Endothelial cell (in vitro differentiated cells): Measurements from ENCODE around the gene KCNN3. TPM values are rescaled to one million over a fixed set of nuclear protein-coding genes. Genes with fewer than 3 reads are reported as not detected.
A peak's percentile ranks its signal among the peaks of the same experiment; 100 is the strongest.

Source experiments
- DNase-seq: peaks from one replicate; pipeline ENCODE4 v3.0.0; 2021; ENCODE audit warnings: low spot score
- H3K27ac Mint-ChIP-seq: one replicate; pipeline ENCODE4 v1.8.0; 2021; ENCODE audit warnings: mixed read lengths, inconsistent platforms; ENCODE audit not compliant: unreplicated experiment
- H3K27me3 Mint-ChIP-seq: one replicate; pipeline ENCODE4 v1.8.0; 2021; ENCODE audit warnings: mild to moderate bottlenecking, moderate library complexity, mixed read lengths, inconsistent platforms; ENCODE audit not compliant: unreplicated experiment
- H3K36me3 Mint-ChIP-seq: one replicate; pipeline ENCODE4 v1.8.0; 2021; ENCODE audit warnings: mild to moderate bottlenecking, low read depth, mixed read lengths, inconsistent platforms; ENCODE audit not compliant: unreplicated experiment
- H3K4me1 Mint-ChIP-seq: one replicate; pipeline ENCODE4 v1.8.0; 2021; ENCODE audit warnings: mild to moderate bottlenecking, mixed read lengths, inconsistent platforms; ENCODE audit not compliant: unreplicated experiment
- H3K4me3 Mint-ChIP-seq: one replicate; pipeline ENCODE4 v1.8.0; 2021; ENCODE audit warnings: mild to moderate bottlenecking, mixed read lengths, inconsistent platforms; ENCODE audit not compliant: unreplicated experiment
- H3K9me3 Mint-ChIP-seq: one replicate; pipeline ENCODE4 v1.8.0; 2021; ENCODE audit warnings: mixed read lengths, inconsistent platforms; ENCODE audit not compliant: unreplicated experiment
- CTCF ChIP-seq: fragments of 200-600 bp; sonication (generic); IDR thresholded peaks from one replicate; pipeline ENCODE4 v1.5.0; 2021; ENCODE audit warnings: antibody characterized with exemption; ENCODE audit not compliant: unreplicated experiment
- total RNA-seq: library from RNA; stranded (reverse); fragmentation: NEBNext Ultra II Directional; extraction: Animal tissue kit (Norgen Biotek cat#: 25700); gene quantifications from one replicate; pipeline ENCODE4 v1.2.1, GENCODE V29; 2021; ENCODE audit not compliant: unreplicated experiment

Gene KCNN3
- total RNA-seq, 1 donor from 2014 or later: 17.3 TPM

GRCh38 chr1:154867841-154868605, 2.1 kb downstream of the KCNN3 start:
- DNase-seq: no peak
- H3K4me1 Mint-ChIP-seq: peaks cover 65% of the 10 kb centered on the region
- H3K9me3 Mint-ChIP-seq: no peaks in the 10 kb centered on the region
- peak overlapping the region; percentile 82 for H3K27ac Mint-ChIP-seq
- H3K4me3 Mint-ChIP-seq: peak overlapping the region; percentile 90
- TF ChIP-seq CTCF: no peak
- H3K27me3 Mint-ChIP-seq: peaks cover 12% of the 10 kb centered on the region
- peaks cover 7% of the 10 kb centered on the region for H3K36me3 Mint-ChIP-seq

DNA sequence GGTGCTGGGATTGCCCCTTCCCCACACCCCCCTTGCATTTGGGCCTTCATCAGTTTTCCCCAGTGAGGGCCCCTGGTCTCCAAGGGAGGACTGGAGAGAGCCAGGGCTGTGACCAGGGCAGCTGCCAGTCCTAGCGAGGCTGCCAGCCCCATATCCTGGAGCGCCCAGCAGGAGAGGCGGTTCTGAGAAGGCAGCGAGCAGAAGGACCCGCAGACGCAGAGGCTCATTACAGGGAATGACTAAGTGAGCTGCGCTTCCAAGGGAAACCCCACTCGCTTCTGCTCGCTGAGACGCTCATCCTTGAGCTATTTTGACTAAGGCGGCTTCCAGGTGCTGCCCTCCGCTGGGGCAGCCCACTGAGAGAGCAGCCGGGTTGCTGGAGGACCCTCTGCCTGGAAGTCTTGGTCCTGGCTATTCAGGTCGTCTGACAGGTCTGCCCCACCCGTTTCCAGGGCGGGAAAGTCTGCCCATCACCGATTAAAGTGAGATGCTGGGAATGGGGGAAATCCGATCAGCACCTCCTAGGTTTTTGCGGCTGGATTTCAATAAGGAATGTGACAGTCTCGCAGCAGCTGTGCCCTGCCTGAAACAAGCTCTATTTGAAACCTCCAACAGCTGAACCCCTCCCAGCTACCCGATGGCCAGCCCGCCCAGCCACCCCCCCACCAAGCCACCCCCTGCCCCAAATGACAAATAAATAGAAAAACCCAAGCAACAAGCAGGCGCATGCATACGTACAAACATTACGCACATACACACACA, 2.8 kb downstream of the KCNN3 start:
- Mint-ChIP-seq H3K4me1 (peaks cover 71% of the 10 kb centered on the region), H3K27me3 (peaks cover 15% of the 10 kb centered on the region), H3K4me3 (peak overlapping the region; percentile 90), H3K27ac (no peak overlapping the region), H3K36me3 (peaks cover 7% of the 10 kb centered on the region), H3K9me3 (no peaks in the 10 kb centered on the region)
- TF ChIP-seq CTCF: no peak
- DNase-seq: no peak

DNA sequence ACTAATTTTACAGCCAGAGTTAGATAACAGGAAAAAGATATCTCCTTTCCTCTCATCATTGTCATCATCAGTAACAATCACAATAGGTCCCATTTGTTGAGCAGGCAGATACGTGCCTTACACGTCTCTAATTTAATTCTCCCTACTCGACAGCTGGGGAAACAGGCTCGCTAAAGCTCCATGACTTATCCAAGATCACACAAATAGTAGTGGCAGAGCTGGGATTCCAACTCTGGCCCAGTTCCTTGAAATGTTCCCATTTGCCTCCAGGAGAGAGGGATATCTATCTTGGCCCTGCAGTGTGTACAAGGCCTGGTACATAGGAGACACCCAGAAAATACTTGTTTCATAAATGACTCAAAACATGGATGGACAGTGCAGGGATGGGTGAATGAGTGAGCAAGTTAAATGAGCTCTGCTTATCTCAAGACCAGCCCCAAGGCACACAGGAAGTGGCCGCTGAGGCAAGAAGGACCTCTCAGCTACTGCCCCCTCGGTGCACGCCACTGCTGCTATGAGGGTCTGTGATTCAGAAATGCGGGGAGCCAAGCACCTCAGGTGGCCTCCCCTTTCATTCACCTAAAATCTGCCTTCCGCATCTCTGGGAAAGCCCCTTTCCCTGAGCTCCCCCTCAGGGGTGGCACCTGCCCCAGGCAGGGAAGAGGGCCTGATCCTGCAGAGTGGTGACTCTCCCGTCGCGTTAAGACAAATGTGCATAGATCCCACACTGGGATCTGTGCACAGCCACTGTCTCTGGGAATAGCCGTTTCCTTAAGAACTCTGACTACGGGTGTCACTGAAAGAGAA, 3.6 kb downstream of the KCNN3 start:
- Mint-ChIP-seq H3K27me3 (peaks cover 17% of the 10 kb centered on the region), H3K27ac (peak overlapping the region; percentile 44), H3K4me1 (peaks cover 72% of the 10 kb centered on the region), H3K4me3 (peak overlapping the region; percentile 44), H3K36me3 (peaks cover 7% of the 10 kb centered on the region), H3K9me3 (no peaks in the 10 kb centered on the region)
- no peak for TF ChIP-seq CTCF
- no peak for DNase-seq

DNA sequence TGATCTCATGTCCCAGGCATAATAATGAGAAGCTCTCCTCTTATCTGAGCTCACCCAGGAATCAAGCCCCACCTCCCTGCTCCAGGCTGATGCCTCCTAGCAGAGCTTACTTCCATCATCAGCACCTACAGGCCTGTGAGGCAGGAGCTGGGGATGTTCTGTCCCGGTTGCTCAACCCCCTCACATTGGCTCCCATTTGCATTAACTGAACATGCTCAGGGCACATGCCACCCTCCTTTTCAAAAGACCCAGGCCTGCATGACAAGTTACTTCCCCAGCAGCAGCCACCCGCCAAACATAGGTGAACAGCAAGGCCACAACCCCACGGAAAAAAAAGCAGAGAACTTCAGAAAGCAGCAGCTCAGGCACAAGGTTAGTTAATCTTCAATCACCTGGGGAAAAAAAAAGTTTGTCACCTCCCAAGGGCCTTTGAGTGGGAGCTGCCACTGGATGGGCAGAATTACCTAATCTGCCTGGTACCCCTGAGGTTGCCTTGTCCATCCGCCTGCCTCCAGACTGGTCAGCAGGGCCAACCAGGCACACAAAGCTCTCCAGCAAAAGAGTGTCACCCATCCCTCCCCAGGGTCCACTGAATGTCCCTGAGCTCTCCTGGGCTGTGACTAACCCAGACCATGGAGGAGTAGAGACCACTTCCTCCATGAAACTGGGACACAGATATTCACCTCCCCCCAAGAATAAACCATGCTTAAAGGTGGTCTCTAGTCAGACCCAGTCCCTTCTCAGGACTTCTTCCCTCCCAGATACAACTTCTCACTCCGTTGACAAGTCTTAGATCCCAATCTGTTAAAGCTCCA, 4.4 kb downstream of the KCNN3 start:
- H3K27me3 Mint-ChIP-seq: peaks cover 17% of the 10 kb centered on the region
- DNase-seq: no peak
- H3K36me3 Mint-ChIP-seq: peaks cover 7% of the 10 kb centered on the region
- peak overlapping the region; percentile 44 for H3K27ac Mint-ChIP-seq
- H3K4me3 Mint-ChIP-seq: peak overlapping the region; percentile 44
- no peaks in the 10 kb centered on the region for H3K9me3 Mint-ChIP-seq
- H3K4me1 Mint-ChIP-seq: peaks cover 68% of the 10 kb centered on the region
- no peak for TF ChIP-seq CTCF
